Fibroblast of the aortic adventitia (primary cell): ENCODE results near the gene SEPTIN6. TPM values are rescaled to one million over a fixed set of nuclear protein-coding genes. Genes with fewer than 3 reads are reported as not detected.

ENCODE experiments used
- DNase-seq: peaks from one replicate; pipeline ENCODE4 v3.0.0-alpha.2; 2010; ENCODE audit warnings: low read depth
- H3K4me3 ChIP-seq: 2 replicates; pipeline ENCODE4 v1.5.1; 2011; ENCODE audit warnings: low read depth, mild to moderate bottlenecking, control low read depth, low read length, moderate library complexity
- total RNA-seq: library from RNA; depleted of rRNA; stranded (reverse); fragments of >200 nt; gene quantifications from 2 replicates; pipeline ENCODE4 v1.2.3, GENCODE V29; 2012; ENCODE audit warnings: low replicate concordance
- TF ChIP-seq, protein P1 (sequence below): IDR thresholded peaks from 2 replicates; pipeline ENCODE4 v1.5.1; 2011; ENCODE audit warnings: mild to moderate bottlenecking, low read length, control low read depth, inconsistent platforms; ENCODE audit not compliant: insufficient read depth

Gene SEPTIN6
- total RNA-seq, 1 donor, result 7.0 TPM

DNA sequence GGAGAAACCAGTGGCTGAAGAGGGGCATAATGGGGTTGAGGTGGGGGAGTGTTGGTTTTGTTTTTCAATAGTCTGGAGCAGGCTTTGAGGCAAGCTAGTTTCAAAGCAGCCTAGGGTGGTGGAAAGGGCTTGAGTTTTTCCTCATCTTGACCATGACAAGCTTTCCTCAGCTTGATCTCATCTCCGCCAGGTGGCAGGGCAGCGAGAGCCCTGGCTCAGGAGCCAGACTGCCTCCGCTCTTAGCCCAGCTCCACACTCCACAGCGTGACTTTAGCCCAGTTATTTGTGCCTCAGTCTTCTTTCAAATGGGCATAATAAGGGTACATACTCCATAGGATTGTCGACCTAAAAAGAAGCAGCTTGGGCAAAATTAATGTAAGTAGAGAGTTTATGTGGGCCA lies 35.5 kb upstream of the SEPTIN6 start:
- DNase-seq, result no peak
- TF ChIP-seq, protein P1, sequence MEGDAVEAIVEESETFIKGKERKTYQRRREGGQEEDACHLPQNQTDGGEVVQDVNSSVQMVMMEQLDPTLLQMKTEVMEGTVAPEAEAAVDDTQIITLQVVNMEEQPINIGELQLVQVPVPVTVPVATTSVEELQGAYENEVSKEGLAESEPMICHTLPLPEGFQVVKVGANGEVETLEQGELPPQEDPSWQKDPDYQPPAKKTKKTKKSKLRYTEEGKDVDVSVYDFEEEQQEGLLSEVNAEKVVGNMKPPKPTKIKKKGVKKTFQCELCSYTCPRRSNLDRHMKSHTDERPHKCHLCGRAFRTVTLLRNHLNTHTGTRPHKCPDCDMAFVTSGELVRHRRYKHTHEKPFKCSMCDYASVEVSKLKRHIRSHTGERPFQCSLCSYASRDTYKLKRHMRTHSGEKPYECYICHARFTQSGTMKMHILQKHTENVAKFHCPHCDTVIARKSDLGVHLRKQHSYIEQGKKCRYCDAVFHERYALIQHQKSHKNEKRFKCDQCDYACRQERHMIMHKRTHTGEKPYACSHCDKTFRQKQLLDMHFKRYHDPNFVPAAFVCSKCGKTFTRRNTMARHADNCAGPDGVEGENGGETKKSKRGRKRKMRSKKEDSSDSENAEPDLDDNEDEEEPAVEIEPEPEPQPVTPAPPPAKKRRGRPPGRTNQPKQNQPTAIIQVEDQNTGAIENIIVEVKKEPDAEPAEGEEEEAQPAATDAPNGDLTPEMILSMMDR, result no peak
- no peak overlapping the region for H3K4me3 ChIP-seq

DNA sequence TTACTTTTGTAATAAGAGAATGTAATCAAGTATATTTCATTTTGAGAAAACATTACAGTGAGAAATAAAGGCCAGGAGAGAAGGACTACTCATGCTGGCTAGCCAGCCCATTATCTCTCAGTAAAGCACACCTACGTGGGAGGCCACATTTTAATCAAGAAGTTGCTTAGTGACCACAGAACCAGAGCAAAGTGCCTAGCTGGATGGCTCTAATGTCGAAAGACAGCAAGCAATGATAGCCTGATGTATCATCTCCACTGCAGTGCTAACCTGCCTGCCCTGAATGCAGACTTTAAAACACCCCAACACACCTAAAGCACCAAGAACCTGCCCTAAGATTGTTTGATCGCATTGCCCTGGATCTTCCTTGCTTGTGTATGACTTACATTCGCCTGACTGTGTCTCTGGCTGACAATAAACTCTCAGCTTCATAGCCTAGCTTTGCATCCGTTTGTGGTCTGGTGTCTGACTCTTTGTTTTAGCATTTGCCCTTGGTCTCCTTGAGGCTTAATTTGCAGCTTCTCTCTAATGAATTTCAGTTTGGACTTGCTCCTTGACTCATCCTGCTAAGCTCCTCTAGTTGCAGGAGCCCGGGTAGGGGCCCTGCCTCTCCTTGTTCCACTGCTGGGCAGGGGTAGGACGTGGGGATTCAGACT lies 34.1 kb upstream of the SEPTIN6 start:
- no peak overlapping the region for H3K4me3 ChIP-seq
- DNase-seq, result no peak
- TF ChIP-seq, protein P1, result no peak

DNA sequence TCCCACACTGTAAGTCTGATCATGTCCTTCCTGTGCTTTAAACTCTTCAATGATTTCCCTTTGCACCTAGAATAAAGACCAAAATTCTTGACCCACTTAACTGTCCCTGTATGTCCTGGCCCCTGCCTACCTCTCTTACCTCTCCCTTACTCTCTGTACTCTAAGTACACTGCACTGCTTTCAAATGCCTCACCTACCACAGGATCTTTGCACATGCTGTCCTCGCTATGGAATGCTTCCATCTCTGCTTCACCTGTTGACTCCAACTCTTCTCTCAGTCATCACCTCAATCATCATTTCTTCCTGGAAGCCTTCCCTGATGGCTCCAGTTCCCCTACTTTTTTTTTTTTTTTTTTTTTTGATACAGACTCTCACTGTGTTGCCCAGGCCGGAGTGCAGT lies 29.0 kb upstream of the SEPTIN6 start:
- H3K4me3 ChIP-seq, result no peak overlapping the region
- no peak for DNase-seq
- TF ChIP-seq, protein P1, result no peak

DNA sequence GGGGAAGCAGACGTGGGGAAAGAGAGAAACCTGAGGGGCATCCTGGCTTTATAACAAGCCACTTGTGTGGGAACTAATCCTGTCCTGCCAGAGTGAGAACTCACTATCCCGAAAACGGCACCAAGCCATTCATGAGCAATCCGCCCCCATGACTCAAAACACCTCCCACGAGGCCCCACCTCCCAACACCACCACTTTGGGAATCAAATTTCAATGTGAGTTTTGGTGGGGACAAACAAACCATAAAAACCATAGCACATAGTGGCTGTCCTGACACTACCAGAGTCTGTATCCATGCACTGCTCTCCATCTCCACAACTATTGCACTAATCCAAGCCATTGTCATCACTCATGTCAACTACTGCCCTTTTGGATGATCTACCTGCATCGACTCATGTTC lies 28.5 kb upstream of the SEPTIN6 start:
- TF ChIP-seq, protein P1, result no peak

DNA sequence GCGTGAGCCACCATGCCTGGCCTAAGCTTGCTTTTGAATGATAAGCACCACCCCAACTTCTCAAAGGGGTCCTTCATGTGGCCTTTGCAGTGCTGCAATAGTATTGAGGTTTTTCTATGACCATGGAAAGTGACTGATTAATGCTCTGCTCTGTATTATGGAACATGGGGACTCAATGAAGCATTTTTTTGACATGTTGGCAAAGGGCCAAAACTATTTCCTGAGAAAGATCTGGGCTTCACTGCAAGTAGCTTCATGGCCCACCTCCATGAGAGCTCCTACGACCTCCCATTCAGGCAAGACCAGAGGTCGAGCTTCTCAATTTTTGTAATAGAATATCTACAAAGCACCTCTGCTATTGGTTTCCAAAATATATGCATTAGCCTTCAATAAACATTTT lies 16.7 kb upstream of the SEPTIN6 start:
- TF ChIP-seq, protein P1, result no peak
- no peak overlapping the region for H3K4me3 ChIP-seq
- DNase-seq, result no peak

More for the DNA sequence above, 28.5 kb upstream of the SEPTIN6 start:
- H3K4me3 ChIP-seq, result no peak overlapping the region
- DNase-seq, result no peak

DNA sequence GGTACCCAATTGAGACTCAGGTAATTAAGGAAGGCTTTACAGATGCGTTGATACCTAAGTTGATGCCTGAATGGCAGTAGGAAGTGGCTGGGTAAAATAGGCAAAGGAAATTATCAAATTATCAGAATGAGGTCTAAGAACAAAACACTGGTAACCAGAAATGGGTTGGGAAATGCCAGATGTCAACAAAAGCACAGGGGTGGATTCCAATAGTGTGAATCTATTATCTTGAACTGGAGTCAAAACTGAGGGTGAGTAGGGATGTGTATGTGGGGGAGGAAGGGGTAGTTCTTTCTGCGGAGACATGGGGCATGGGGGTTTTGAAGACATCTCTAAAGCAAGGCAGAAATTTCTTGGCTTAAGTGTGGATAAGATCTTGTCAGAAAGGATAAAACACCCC lies 16.0 kb upstream of the SEPTIN6 start:
- H3K4me3 ChIP-seq, result no peak overlapping the region
- TF ChIP-seq, protein P1, result no peak
- DNase-seq, result no peak

DNA sequence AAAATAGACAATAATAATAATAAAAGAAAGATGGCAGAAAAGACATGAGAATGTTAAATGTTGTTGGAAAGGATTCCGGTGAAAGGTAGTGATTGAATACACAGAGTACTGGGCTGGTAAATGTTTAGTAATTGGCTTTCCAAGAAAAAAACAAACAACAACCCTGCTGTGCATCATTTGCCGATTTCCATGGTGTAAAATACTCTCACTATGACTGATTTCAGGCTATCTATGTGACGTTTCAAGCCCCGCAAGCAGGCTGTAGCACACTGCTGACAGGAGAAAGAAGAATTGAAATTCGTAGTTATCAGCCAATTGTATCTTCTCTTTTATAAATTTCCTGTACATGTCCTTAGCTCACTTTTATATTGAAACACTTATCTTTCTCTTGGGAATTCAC lies 13.6 kb upstream of the SEPTIN6 start:
- TF ChIP-seq, protein P1, result no peak
- no peak for DNase-seq
- no peak overlapping the region for H3K4me3 ChIP-seq
